Mesothelial cell of epicardium (in vitro differentiated cells): ENCODE data around the gene CEP76. TPM values are rescaled to one million over a fixed set of nuclear protein-coding genes. Genes with fewer than 3 reads are reported as not detected.

Experiments
- DNase-seq, 2 experiments: peaks; one replicate each; pipeline ENCODE4 v3.0.0; 2021; ENCODE audit warnings: low spot score in 2 of 2; ENCODE audit not compliant: unreplicated experiment in 2 of 2
- H3K27ac Mint-ChIP-seq: 2 replicates; pipeline ENCODE4 v1.8.0; 2021; ENCODE audit warnings: mixed read lengths
- H3K27me3 Mint-ChIP-seq: 2 replicates; pipeline ENCODE4 v1.8.0; 2021; ENCODE audit warnings: low read depth, mixed read lengths
- H3K36me3 Mint-ChIP-seq: 2 replicates; pipeline ENCODE4 v1.8.0; 2021; ENCODE audit warnings: mixed read lengths
- H3K4me1 Mint-ChIP-seq: 2 replicates; pipeline ENCODE4 v1.8.0; 2021; ENCODE audit warnings: mixed read lengths
- H3K4me3 Mint-ChIP-seq: 2 replicates; pipeline ENCODE4 v1.8.0; 2021; ENCODE audit warnings: mild to moderate bottlenecking, moderate library complexity, mixed read lengths
- H3K9me3 Mint-ChIP-seq: 2 replicates; pipeline ENCODE4 v1.8.0; 2021; ENCODE audit warnings: mixed read lengths
- CTCF ChIP-seq: fragments of 200-600 bp; sonication (generic); IDR thresholded peaks from one replicate; pipeline ENCODE4 v1.5.0; 2021; ENCODE audit warnings: antibody characterized with exemption; ENCODE audit not compliant: unreplicated experiment
- total RNA-seq: library from RNA; stranded (reverse); gene quantifications from 3 replicates; pipeline ENCODE4 v1.2.1, GENCODE V29; 2021

The CEP76 gene
- total RNA-seq, 1 donor from 2014 or later, result 9.6 TPM

DNA sequence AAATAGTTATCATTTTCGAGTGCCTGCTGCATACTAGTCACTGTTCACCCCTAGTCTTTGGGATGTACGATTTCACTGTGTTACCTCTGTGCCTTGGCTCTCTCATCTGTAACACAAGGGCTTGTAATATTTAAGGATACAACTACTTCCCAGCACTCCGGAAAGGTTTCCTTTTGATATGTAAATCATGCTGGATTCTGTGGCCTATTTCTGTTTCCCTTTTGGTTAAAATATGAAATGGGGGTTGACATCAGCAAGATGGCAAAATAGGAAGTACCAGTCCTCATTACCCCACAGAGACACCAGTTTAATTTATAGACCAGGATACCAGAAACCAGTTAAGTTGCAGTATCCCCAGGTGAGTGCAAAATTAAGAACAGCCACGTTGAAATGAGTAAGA, 23.8 kb upstream of the CEP76 start:
- no peaks in the 10 kb centered on the region for H3K27me3 Mint-ChIP-seq
- no peaks in the 10 kb centered on the region for H3K4me1 Mint-ChIP-seq
- peaks cover 13% of the 10 kb centered on the region for H3K9me3 Mint-ChIP-seq
- no peak for DNase-seq
- H3K36me3 Mint-ChIP-seq, result peaks cover 34% of the 10 kb centered on the region
- H3K4me3 Mint-ChIP-seq, result no peak overlapping the region
- no peak for TF ChIP-seq CTCF
- H3K27ac Mint-ChIP-seq, result no peak overlapping the region

- H3K4me3 Mint-ChIP-seq, result no peak overlapping the region
- no peaks in the 10 kb centered on the region for H3K4me1 Mint-ChIP-seq
- no peaks in the 10 kb centered on the region for H3K9me3 Mint-ChIP-seq
- H3K27me3 Mint-ChIP-seq, result no peaks in the 10 kb centered on the region
- no peak overlapping the region for H3K27ac Mint-ChIP-seq
- no peak for TF ChIP-seq CTCF
- no peak for DNase-seq
- peaks cover 30% of the 10 kb centered on the region for H3K36me3 Mint-ChIP-seq
Measured at GRCh38 chr18:12722731-12723130, 20.2 kb upstream of the CEP76 start.

GRCh38 chr18:12721495-12722275, 19.2 kb upstream of the CEP76 start:
- TF ChIP-seq CTCF, result no peak
- no peak for DNase-seq
- Mint-ChIP-seq H3K36me3 (peaks cover 30% of the 10 kb centered on the region), H3K4me3 (no peak overlapping the region), H3K9me3 (no peaks in the 10 kb centered on the region), H3K27me3 (no peaks in the 10 kb centered on the region), H3K27ac (no peak overlapping the region), H3K4me1 (no peaks in the 10 kb centered on the region)

GRCh38 chr18:12711446-12711845, 8.9 kb upstream of the CEP76 start:
- no peak for TF ChIP-seq CTCF
- Mint-ChIP-seq H3K36me3 (peaks cover 29% of the 10 kb centered on the region), H3K27ac (no peak overlapping the region), H3K9me3 (no peaks in the 10 kb centered on the region), H3K4me1 (no peaks in the 10 kb centered on the region), H3K4me3 (no peak overlapping the region), H3K27me3 (no peaks in the 10 kb centered on the region)
- DNase-seq, result no peak

DNA sequence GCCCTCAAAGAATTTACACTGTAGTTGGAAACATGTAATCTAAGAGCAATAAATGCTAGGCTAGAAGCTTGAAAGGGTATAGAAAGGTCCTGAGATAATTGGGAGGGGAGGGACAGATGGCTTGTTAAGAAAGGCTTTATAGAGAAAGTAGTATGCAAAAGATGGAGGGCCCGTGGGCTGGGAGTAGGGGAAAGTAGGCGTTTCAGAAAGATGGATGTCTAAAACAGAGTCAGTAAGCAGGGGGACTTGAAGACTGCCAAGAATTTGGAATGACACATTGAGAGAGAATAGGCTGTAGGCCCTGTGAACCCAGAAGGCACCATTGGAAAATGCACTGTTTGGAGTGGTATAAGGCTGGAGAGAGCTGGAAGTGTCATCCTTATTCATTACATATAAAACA, 1.1 kb upstream of the CEP76 start:
- TF ChIP-seq CTCF, result no peak
- H3K4me3 Mint-ChIP-seq, result peak overlapping the region; percentile 90

More for the DNA sequence above, 1.1 kb upstream of the CEP76 start:
- Mint-ChIP-seq H3K27me3 (no peaks in the 10 kb centered on the region), H3K36me3 (peaks cover 17% of the 10 kb centered on the region), H3K27ac (peak overlapping the region; percentile 97), H3K4me1 (peaks cover 29% of the 10 kb centered on the region), H3K9me3 (no peaks in the 10 kb centered on the region)
- no peak for DNase-seq
